ENCODE results near the gene POFUT2. TPM values are rescaled to one million over a fixed set of nuclear protein-coding genes. Genes with fewer than 3 reads are reported as not detected.

POFUT2 gene
- total RNA-seq, 1 experiment from 2014 or later: 25.1 TPM

- CTCF ChIA-PET: no interaction called here
- intact Hi-C loops (cut with micrococcal nuclease; ENCODE audit: unreplicated experiment): no loop called here
- no TSS peak for BruUV-seq (replicated peaks)
- Histone ChIP-seq H3K36me3 (ENCODE audit: insufficient read depth, low read length, poor library complexity, severe bottlenecking) (peaks cover 45% of the 10 kb centered on the region), H3K4me3 (ENCODE audit: low read depth, low read length, poor library complexity, severe bottlenecking) (no peak overlapping the region), H3K9me3 (ENCODE audit: low read depth, low read length, poor library complexity, severe bottlenecking) (no peaks in the 10 kb centered on the region), H3K27me3 (replicated peaks; ENCODE audit: insufficient read depth, low read depth, low read length, poor library complexity) (no peaks in the 10 kb centered on the region), H3K27ac (ENCODE audit: low read depth, low read length, poor library complexity, severe bottlenecking) (no peak overlapping the region), H3K4me1 (ENCODE audit: insufficient read depth, low read length, poor library complexity, severe bottlenecking) (no peaks in the 10 kb centered on the region)
- DNase-seq (ENCODE audit: low spot score): no peak
- TF ChIP-seq EZH2 (IDR thresholded peaks at IDR 0.05; ENCODE audit: borderline replicate concordance, low read depth, low read length, poor library complexity, severe bottlenecking) (no peak), CTCF (conservative IDR thresholded peaks at IDR 0.05; ENCODE audit: low read depth, low read length) (no peak)
- POLR2A ChIA-PET (ENCODE audit: low non-redundant PET): no interaction called here
Measured at GRCh38 chr21:45284456-45284741, 3.3 kb downstream of the POFUT2 start.

DNA sequence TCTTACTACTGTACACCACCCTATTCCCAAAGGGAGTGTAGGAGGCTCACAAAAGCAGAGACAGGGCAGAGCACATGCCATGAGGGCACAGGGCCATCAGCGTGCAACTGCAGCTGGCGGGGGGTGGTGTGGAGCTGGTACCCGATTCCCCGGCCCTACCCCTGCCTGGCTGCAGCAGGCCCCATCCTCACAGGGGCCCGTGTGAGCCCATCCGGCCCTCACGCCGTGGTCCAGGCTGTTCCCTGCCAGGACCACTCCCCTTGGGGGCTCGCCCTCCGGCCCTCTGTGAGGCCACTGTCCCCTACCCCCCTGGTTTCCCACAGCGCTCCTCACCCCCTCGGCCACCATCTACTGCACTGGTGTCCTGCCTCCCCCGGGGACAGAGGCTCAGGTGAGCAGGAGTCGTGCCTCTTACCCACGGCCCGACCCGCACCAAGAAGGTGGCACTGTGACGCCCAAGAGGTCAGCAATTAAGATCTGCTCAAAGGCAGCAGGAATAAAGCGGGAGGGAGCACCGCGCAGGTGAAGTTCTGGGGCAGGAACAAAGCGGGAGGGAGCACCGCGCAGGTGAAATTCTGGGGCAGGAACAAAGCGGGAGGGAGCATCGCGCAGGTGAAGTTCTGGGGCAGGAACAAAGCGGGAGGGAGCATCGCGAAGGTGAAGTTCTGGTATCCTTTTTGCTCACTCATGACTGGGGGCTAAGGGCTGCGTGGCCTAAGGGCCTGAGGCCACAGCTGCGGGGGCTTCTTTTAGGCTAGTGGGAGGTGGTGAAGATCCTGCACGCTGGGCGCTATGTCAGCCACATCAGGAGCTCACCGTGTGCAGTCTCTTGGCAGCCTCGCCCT lies 3.9 kb downstream of the POFUT2 start:
- TF ChIP-seq EZH2 (IDR thresholded peaks at IDR 0.05; ENCODE audit: borderline replicate concordance, low read depth, low read length, poor library complexity, severe bottlenecking): no peak
- no peak overlapping the region for H3K4me3 ChIP-seq (ENCODE audit: low read depth, low read length, poor library complexity, severe bottlenecking)

DNA sequence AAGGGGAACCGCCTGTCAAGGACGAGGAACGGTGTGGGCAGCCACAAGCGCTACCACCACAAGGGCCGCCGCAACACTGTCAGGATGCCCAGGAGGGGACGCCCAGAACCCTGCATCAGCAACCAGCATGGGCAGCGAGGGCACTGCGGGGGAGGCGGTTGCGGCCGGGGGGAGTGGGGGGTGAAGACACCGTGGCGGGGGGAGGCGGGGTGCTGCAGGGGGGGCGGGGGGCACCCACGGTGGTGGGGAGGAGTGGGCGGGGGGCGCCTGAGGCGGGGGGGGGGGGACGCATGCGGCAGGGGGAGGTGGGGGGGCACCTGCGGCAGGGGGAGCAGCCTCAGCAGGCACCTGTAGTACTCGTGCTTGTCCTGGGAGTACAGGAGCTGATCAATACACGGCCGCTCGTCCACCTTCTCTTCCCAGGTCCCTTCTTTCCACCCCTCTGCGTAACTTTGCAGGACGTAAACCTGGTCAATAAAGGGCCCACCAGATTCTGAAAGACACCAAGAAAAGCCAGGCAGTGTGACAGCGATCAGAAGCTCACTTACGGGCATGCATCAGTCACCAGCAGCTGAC lies 4.6 kb downstream of the POFUT2 start:
- peaks cover 46% of the 10 kb centered on the region for H3K36me3 ChIP-seq (ENCODE audit: insufficient read depth, low read length, poor library complexity, severe bottlenecking)
- intact Hi-C loops (cut with micrococcal nuclease; ENCODE audit: unreplicated experiment): no loop called here
- DNase-seq (ENCODE audit: low spot score): no peak
- H3K4me3 ChIP-seq (ENCODE audit: low read depth, low read length, poor library complexity, severe bottlenecking): no peak overlapping the region
- ChIA-PET CTCF (no interaction called here), POLR2A (ENCODE audit: low non-redundant PET) (no interaction called here)
- TF ChIP-seq CTCF (conservative IDR thresholded peaks at IDR 0.05; ENCODE audit: low read depth, low read length) (no peak), EZH2 (IDR thresholded peaks at IDR 0.05; ENCODE audit: borderline replicate concordance, low read depth, low read length, poor library complexity, severe bottlenecking) (no peak)
- no peaks in the 10 kb centered on the region for H3K4me1 ChIP-seq (ENCODE audit: insufficient read depth, low read length, poor library complexity, severe bottlenecking)
- BruUV-seq (replicated peaks): no TSS peak
- H3K27ac ChIP-seq (ENCODE audit: low read depth, low read length, poor library complexity, severe bottlenecking): no peak overlapping the region
- H3K27me3 ChIP-seq (replicated peaks; ENCODE audit: insufficient read depth, low read depth, low read length, poor library complexity): no peaks in the 10 kb centered on the region
- H3K9me3 ChIP-seq (ENCODE audit: low read depth, low read length, poor library complexity, severe bottlenecking): no peaks in the 10 kb centered on the region

More for the DNA sequence above, 3.9 kb downstream of the POFUT2 start:
- POLR2A ChIA-PET (ENCODE audit: low non-redundant PET): no interaction called here
- intact Hi-C loops (cut with micrococcal nuclease; ENCODE audit: unreplicated experiment): no loop called here
- no TSS peak for BruUV-seq (replicated peaks)
- Histone ChIP-seq H3K9me3 (ENCODE audit: low read depth, low read length, poor library complexity, severe bottlenecking) (no peaks in the 10 kb centered on the region), H3K27me3 (replicated peaks; ENCODE audit: insufficient read depth, low read depth, low read length, poor library complexity) (no peaks in the 10 kb centered on the region), H3K27ac (ENCODE audit: low read depth, low read length, poor library complexity, severe bottlenecking) (no peak overlapping the region), H3K4me1 (ENCODE audit: insufficient read depth, low read length, poor library complexity, severe bottlenecking) (no peaks in the 10 kb centered on the region), H3K36me3 (ENCODE audit: insufficient read depth, low read length, poor library complexity, severe bottlenecking) (peaks cover 46% of the 10 kb centered on the region)
- no peak for DNase-seq (ENCODE audit: low spot score)
- CTCF ChIA-PET: no interaction called here
